GM12878 (cell line): ENCODE results near the gene ZFP1. TPM values are rescaled to one million over a fixed set of nuclear protein-coding genes. Genes with fewer than 3 reads are reported as not detected.

Experiments
- ASH2L ChIP-seq: fragments of 300-600, 200-600 bp; sonication (generic); IDR thresholded peaks from 2 replicates; pipeline ENCODE4 v1.6.1; 2017; ENCODE audit warnings: low read depth, mild to moderate bottlenecking, borderline replicate concordance
- ATF2 ChIP-seq: IDR thresholded peaks from 2 replicates; pipeline ENCODE4 v1.6.1; 2012; ENCODE audit warnings: low read length, inconsistent platforms
- BCL3 ChIP-seq: IDR thresholded peaks from 2 replicates; pipeline ENCODE4 v1.6.1; 2011; ENCODE audit warnings: borderline replicate concordance, low read depth, mild to moderate bottlenecking, moderate library complexity, low read length; ENCODE audit not compliant: insufficient read depth, poor library complexity, severe bottlenecking
- CTCF ChIP-seq, 3 experiments: IDR thresholded peaks in 2 of 3; conservative IDR thresholded peaks in 1 of 3; 2 replicates each; pipeline ENCODE4 v1.5.1; 2011; ENCODE audit warnings: low read depth in 3 of 3, low read length in 3 of 3, mild to moderate bottlenecking in 3 of 3, control low read depth in 2 of 3, moderate library complexity in 2 of 3, inconsistent platforms in 1 of 3, mixed read lengths in 1 of 3; ENCODE audit not compliant: control insufficient read depth in 2 of 3, insufficient read depth in 1 of 3; ENCODE audit errors: extremely low read depth in 1 of 3
- EED ChIP-seq: sonication (generic); IDR thresholded peaks from 2 replicates; pipeline ENCODE4 v1.6.1; 2016; ENCODE audit warnings: antibody characterized with exemption, low read depth
- EGR1 ChIP-seq, 2 experiments: IDR thresholded peaks; 1 replicate in 1 of 2; 2 replicates in 1 of 2; pipeline ENCODE4 v1.6.1; 2011 to 2012; ENCODE audit warnings: low read depth in 2 of 2, low read length in 2 of 2, borderline replicate concordance in 1 of 2, mild to moderate bottlenecking in 1 of 2, moderate library complexity in 1 of 2
- FOXM1 ChIP-seq: IDR thresholded peaks from 2 replicates; pipeline ENCODE4 v1.6.1; 2012; ENCODE audit warnings: low read depth, mild to moderate bottlenecking, inconsistent platforms, low read length, moderate library complexity
- IKZF2 ChIP-seq, 2 experiments: fragments of 450-650 bp; IDR thresholded peaks; 2 replicates each; pipeline ENCODE4 v1.6.1; 2017; ENCODE audit warnings: mild to moderate bottlenecking in 2 of 2, moderate library complexity in 2 of 2
- IRF4 ChIP-seq: IDR thresholded peaks from 2 replicates; pipeline ENCODE4 v1.6.1; 2011; ENCODE audit warnings: low read depth, low read length
- IRF5 ChIP-seq: fragments of 450-650 bp; IDR thresholded peaks from 2 replicates; pipeline ENCODE4 v1.6.1; 2017; ENCODE audit warnings: borderline replicate concordance
- KAT2A ChIP-seq: conservative IDR thresholded peaks from 2 replicates; pipeline ENCODE4 v1.6.1; 2011; ENCODE audit warnings: low read depth, low read length; ENCODE audit not compliant: control insufficient read depth
- MLLT1 ChIP-seq: fragments of 450-650 bp; IDR thresholded peaks from 2 replicates; pipeline ENCODE4 v1.6.1; 2016; ENCODE audit warnings: mild to moderate bottlenecking
- MTA2 ChIP-seq: fragments of 450-650 bp; IDR thresholded peaks from 2 replicates; pipeline ENCODE4 v1.6.1; 2016; ENCODE audit warnings: low read depth, mild to moderate bottlenecking, moderate library complexity
- MYB ChIP-seq: fragments of 150-350 bp; IDR thresholded peaks from 2 replicates; pipeline ENCODE4 v1.6.1; 2014; ENCODE audit warnings: mild to moderate bottlenecking, low read depth, low read length, borderline replicate concordance
- NFIC ChIP-seq: IDR thresholded peaks from 2 replicates; pipeline ENCODE4 v1.6.1; 2012; ENCODE audit warnings: low read depth, mild to moderate bottlenecking, inconsistent platforms, low read length, moderate library complexity
- RELA ChIP-seq: fragments of 450-650 bp; IDR thresholded peaks from 2 replicates; pipeline ENCODE4 v1.8.0; 2014; ENCODE audit warnings: borderline replicate concordance; ENCODE audit not compliant: partially characterized antibody
- RELB ChIP-seq: fragments of 450-650 bp; IDR thresholded peaks from 2 replicates; pipeline ENCODE4 v1.6.1; 2017; ENCODE audit warnings: low read depth, mild to moderate bottlenecking, moderate library complexity
- SIX5 ChIP-seq: IDR thresholded peaks from 2 replicates; pipeline ENCODE4 v1.6.1; 2011; ENCODE audit warnings: mild to moderate bottlenecking, low read depth, low read length, moderate library complexity; ENCODE audit not compliant: severe bottlenecking
- SMAD1 ChIP-seq: fragments of 450-650 bp; IDR thresholded peaks from 2 replicates; pipeline ENCODE4 v1.6.1; 2018; ENCODE audit warnings: mild to moderate bottlenecking, low read depth; ENCODE audit not compliant: partially characterized antibody
- STAT1 ChIP-seq: fragments of 450-650 bp; conservative IDR thresholded peaks from 2 replicates; pipeline ENCODE4 v1.6.1; 2014; ENCODE audit warnings: antibody characterized with exemption, mild to moderate bottlenecking
- TCF12 ChIP-seq: IDR thresholded peaks from 2 replicates; pipeline ENCODE4 v1.6.1; 2011; ENCODE audit warnings: low read depth, mild to moderate bottlenecking, low read length
- ZBED1 ChIP-seq: IDR thresholded peaks from 2 replicates; pipeline ENCODE4 v1.6.1; 2016; ENCODE audit warnings: borderline replicate concordance
- polyA plus RNA-seq, 11 experiments: library from polyadenylated mRNA; depleted of rRNA in 4 of 11; unstranded in 6 of 11; stranded (reverse) in 5 of 11; fragments of >200 nt; fragmentation: Nextera tagmentation in 4 of 11; fragmentation: Illumina TruSeq in 1 of 11; extraction: Ambion mirVana in 4 of 11; extraction: Trizol in 1 of 11; gene quantifications; 1 replicate in 1 of 11; 2 replicates in 10 of 11; pipeline versions ENCODE4 v1.2.1 to v1.2.3, GENCODE V29; 2011 to 2016; ENCODE audit warnings: inconsistent platforms in 2 of 11, missing spikeins in 2 of 11, low read depth in 1 of 11
- total RNA-seq, 4 experiments: library from RNA; depleted of rRNA in 3 of 4; stranded (reverse); fragments of >200 nt in 3 of 4; fragmentation: Illumina TruSeq in 1 of 4; extraction: Trizol in 1 of 4; gene quantifications; 2 replicates each; pipeline versions ENCODE4 v1.2.1 to v1.2.3, GENCODE V29; 2013 to 2021

The ZFP1 gene
- total and polyA plus RNA-seq, 10 of the 15 experiments (the other 5 are each of a cell fraction or from before 2014, with no cell fraction given), result 3.5 to 17.6 (median 14.7) TPM

GRCh38 chr16:75179208-75179607 is 30.9 kb downstream of the ZFP1 start (continued):
- TF ChIP-seq IKZF2 (IDR thresholded peaks at IDR 0.05) (peak; percentile 35 to 62; a peak in 3 of 4 replicates), STAT1 (no peak), ZBED1 (no peak), KAT2A (no peak), SIX5 (no peak), NFIC (peak; percentile 29; the same call in 1 of the 2 replicates), IRF4 (peak; percentile 43; the same call in 1 of the 2 replicates), EGR1 (IDR thresholded peaks at IDR 0.05; ENCODE audit: borderline replicate concordance in 1 of 2, low read depth in 2 of 2, low read length in 2 of 2) (no peak), EED (no peak), MLLT1 (0 out of 2 replicates have a peak, but pooled peaks have one; percentile 37), IRF5 (no peak), ATF2 (no peak), SMAD1 (no peak), CTCF (IDR thresholded peaks at IDR 0.05 in 2 of 3, conservative IDR thresholded peaks at IDR 0.05 in 1 of 3; ENCODE audit: control insufficient read depth in 2 of 3, extremely low read depth in 1 of 3, insufficient read depth in 1 of 3, low read depth in 3 of 3, low read length in 3 of 3) (no peak), RELB (0 out of 2 replicates have a peak, but pooled peaks have one; percentile 23), RELA (no peak), TCF12 (no peak), MTA2 (peak; percentile 74), FOXM1 (no peak), MYB (no peak), BCL3 (no peak), ASH2L (no peak)
